HG03045 (cell line): Measurements from ENCODE around the gene ALDH1A3.
A peak's percentile ranks its signal among the peaks of the same experiment; 100 is the strongest.

Experiments used
- ATAC-seq: cut with Tn5 transposase; IDR thresholded peaks from one replicate; pipeline ENCODE4 v1.9.1; 2021; ENCODE audit warnings: mild to moderate bottlenecking, moderate library complexity; ENCODE audit not compliant: unreplicated experiment

ALDH1A3 gene

GRCh38 chr15:100923076-100923475, 43.4 kb downstream of the ALDH1A3 start:
- ATAC-seq = no peak

DNA sequence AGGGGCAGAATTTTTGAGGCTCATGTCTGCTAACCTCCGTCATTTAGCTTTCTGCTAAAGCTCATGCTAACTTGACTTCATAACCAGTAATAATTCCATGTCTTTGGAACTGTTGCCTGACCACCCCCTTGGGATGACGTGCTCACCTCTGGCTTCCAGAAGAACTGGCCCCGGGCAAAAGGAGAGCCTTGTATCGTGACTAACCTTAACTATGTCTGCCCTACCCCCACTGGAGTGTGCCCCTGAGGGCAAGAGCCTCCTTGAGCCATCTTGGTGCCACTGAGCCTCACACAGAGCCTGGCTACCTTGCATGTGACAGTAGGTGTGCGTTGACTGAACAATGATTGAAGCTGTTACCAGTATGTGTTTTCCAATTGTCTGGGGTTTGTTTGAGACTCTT, 44.3 kb downstream of the ALDH1A3 start:
- ATAC-seq = no peak

DNA sequence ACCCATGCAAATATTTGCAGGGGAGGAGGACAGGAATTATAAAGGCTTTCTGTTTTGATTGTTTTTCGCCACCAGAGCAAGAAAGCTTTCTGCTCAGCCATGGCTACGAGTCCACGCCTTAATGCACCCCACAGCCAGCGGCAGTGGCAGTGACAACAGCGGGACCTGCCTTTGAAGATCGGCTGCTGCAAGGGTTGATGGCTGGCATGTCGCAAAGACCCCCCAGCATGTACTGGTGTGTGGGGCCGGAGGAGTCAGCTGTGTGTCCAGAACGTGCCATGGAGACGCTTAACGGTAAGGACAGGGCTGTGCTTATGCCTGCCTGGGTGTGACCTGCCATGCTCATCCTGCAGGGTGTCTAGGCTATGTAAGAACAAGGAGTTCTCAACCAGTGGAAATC, 44.8 kb downstream of the ALDH1A3 start:
- ATAC-seq = no peak

GRCh38 chr15:100925480-100925879, 45.8 kb downstream of the ALDH1A3 start:
- no peak for ATAC-seq

DNA sequence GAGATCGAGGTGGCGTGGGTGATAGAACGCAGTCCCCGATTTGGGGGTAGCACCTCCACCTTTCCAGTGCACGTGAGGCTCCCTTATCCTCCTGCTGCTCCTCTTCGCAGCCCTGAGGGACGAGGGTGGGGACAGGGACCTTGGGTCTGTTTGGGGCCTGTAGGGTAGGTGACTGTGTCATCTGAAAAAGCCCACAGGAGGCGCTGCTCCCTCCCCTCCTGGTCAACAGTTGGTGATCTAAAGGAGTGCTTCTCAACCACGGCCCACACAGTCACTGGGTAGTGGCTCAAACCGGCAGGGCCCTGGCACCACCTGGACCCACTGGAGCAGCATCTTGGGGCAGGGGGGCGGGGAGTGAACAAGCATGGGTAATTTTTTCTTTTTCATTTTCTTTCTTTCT, 46.6 kb downstream of the ALDH1A3 start:
- ATAC-seq = no peak

GRCh38 chr15:100926971-100927756, 47.5 kb downstream of the ALDH1A3 start:
- no peak for ATAC-seq

DNA sequence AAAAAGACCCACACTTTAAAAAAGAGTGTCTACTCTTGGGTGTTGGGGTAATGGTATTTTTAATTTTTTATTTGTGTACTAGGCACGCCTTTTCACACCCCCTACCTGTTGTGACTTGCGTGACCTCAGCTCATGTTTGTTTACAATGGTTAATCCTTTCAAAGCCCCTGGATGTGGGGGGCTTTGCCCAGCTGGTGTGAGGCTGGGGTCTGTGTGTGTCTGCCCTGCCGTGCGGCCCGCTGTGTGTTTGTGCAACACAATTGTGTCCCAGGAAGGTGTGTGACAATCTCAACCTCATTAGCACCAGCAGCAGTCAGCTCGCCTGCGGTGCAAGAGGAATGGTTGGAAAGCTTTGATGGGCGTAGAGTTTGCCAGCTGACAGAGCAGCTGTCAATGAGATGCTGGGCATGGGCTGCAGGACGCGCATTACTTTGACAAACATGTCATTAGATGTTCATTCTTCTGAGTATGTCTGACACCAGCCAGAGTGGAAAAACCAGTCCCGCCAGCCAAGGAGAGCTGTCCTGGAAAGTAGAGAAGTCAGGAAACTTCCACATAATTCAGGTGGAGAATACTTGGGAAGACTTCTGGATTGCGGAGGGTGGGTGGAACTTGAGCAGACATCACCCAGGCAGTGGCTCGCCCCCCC, 49.1 kb downstream of the ALDH1A3 start:
- no peak for ATAC-seq

DNA sequence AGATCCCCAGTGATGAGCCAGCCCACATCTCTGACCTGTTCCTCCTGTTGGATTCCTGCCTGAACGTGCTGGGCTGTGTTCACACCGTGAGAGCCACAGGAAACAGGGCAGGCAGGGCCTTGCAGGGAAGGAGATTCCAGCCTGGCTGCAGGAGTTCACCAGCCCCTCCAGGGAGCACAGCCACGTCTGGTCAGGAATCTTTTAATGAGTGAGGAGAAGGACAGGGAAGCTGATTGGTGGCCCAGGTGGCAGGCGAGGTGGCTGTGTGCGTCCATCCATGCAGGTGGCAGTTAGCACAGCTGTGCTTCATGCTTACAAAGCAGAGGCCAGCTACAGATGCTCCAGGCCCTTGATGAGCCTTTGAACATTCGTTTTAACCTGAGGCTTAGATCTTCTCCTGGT, 50.0 kb downstream of the ALDH1A3 start:
- ATAC-seq = no peak

DNA sequence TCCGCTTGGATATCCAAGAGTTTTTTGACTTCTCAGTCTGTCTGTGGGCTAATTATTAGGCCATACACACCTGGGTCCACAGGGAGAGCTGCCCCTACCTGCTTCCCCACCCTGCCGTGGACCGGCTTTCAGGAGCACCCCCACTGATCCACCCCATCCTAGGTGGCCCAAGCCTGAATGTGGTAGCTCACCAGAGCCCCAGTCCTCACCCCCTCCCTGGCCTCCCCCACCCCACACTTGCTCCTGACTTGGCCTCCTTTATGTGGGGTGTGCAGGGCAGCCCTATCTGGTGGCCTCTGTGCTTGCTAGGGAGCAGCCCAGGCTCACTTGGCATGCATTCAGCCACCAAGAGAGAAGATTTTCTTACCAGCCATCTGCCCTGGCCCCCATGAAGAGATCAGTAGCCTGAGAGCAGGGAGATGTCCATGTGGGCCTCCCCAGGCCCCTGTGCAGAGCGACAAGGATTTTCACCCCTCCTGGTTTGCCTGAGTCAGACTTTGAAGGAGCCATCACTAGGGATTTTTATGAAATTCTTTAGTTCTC, 50.7 kb downstream of the ALDH1A3 start:
- no peak for ATAC-seq

DNA sequence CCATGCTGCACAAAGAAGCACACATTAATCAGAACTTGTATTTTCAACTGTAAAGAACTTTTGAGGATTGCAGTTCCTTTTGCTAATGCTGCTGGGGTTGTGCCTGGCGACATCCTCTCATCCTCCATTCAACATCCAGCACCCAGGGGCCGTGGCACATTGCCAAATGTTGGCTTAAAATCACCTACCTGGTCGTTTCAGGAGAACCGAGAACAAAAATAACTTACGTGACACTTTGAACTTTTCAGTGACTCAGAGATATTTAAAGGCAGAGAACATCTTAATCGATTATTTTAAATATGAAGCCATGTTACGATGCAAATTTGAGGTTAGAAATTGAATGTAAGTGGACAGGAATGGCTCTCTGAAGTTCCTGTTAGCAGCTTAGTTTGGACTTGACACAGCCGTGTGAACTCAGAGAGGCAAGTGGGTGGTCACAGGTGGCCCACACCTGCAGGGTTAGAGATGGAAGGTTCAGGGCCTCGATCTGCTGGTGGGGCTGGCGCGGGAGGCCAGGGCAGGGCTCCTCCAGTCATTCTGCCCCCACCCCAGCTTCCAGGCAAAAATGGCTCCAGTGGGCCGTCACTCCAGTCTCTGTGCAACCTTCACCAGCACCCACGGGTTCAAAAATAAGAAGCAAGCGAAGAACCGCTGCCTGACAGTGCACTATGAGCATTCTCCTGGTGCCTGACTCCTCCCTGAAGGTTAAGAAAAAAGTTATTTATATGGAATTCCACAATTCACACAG, 51.7 kb downstream of the ALDH1A3 start:
- peak; percentile 65 for ATAC-seq

DNA sequence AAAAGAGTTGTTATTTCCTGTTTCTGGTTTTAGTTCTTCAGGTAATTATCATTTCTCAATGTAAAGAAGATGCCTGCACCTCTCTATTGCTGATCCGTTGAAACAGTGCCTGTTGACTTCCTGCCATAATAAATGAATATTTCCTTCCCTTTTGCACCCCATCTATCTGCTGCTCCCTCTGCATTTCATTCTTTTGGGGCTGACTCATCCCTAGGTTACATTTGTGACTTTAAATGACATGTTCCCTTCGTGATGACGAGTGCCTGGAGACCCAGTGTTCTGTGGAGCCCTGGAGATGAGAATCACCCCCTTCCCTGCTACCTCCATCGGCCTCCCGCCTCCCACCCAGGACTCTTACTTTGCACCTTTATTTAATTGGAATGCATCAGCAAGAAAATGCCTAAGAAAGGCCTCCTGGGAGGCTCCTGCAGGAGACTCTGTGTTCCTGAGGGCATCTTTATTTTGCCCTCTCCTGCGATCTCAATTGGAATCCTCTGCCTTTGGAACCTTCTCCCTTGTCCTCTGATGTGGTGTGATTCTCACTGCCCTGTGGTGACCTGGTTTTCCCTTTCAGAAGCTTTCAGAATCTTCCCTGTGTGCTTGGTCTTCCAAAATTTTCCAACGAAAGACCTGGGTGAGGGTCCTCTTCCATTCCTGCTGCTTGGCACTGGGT, 53.2 kb downstream of the ALDH1A3 start:
- no peak for ATAC-seq

DNA sequence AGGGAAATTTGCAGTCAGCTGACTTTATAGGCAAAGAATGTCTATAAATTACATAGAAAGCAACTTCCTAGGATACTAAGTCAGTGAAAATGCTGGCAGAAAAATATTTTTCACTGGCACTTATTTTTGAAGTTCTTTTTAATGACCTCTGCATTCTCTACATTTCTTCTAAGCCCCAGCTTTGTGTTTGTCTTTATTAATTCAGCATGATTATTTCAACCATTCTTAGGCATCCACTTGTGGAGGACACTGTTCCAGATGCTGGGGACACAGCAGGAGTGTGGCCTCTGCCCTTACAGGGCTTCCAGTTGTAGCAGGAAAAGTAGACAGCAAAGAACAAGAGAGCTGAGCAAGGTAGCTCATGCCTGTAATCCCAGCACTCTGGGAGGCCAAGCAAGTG, 54.5 kb downstream of the ALDH1A3 start:
- ATAC-seq = no peak

DNA sequence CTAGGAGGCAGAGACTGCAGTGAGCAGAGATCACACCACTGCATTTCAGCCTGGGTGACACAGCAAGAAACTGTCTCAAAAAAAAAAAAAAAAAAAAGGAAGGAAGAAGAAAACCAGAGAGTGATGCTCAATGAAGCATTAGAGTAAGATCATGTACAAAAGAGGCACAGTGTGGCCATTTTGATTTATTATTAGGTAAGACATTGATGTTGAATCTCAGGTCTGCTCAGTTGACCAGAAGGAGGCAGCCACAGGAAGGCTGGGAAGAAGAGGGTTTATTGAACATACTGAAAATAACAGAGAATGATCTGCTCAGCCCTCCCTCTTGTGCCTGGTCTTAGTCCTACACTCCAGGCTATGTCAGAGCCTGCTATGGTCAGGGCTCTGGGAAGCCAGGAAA, 55.1 kb downstream of the ALDH1A3 start:
- no peak for ATAC-seq

GRCh38 chr15:100937171-100937570, 57.5 kb downstream of the ALDH1A3 start:
- no peak for ATAC-seq

- no peak for ATAC-seq
Observed at GRCh38 chr15:100939791-100940190, 60.2 kb downstream of the ALDH1A3 start.

GRCh38 chr15:100940767-100941379, 61.2 kb downstream of the ALDH1A3 start:
- ATAC-seq = peak; percentile 75

DNA sequence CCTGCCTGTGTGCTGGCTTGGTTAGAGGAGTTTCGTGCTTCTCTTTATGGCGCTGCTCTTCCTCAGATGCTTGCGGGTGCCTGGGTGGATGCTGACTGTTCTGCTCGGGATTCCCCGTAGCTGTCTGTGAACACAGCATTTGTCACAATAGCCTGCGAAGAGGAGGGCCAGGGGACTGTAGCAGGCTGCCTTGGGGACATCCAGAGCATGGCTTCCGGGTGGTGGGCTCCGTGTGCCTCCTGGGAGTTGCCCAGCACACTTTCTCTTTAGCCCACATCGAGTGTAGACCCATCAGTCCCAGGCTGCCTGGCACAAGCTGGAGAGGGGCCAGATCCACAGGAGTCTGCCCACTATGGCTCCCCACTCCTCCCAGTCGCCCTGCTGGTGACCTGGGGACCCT, 61.9 kb downstream of the ALDH1A3 start:
- peak; percentile 71 for ATAC-seq

DNA sequence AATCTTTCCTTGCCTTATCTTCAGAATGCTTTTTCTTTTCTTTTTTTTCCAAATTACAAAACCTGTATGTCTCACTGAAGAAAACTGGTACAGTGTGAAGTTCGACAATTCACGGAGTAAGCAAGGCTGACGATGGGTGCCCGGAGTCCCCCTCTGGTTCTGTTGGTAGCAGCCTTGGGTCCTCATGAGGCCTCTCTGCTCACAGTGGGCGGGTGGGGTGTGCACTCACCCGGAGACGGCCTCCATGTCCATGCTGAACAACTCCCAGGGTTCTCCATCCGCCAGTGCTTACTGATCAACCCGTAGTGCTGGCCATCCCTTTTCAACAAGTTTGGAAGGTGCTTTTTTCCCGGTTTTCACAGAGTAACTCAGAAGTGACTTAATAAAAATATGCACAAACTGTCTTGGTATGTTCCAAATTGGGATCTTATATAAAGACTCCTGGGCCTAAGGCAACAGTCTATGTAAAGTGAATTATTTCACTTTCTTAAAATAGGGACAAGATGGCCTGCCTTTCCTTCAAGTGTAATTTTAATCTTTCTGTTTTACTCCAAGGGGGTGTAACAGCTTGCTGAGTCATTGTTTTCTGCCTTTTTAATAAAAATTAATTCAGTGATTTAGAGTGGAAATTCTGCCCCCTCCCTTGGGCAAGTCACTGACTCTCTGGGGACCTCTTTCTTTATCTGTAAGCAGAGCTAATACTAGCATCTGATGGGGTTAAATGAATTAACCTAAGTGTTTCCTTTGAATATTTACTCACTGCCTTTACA, 63.2 kb downstream of the ALDH1A3 start:
- ATAC-seq = no peak

DNA sequence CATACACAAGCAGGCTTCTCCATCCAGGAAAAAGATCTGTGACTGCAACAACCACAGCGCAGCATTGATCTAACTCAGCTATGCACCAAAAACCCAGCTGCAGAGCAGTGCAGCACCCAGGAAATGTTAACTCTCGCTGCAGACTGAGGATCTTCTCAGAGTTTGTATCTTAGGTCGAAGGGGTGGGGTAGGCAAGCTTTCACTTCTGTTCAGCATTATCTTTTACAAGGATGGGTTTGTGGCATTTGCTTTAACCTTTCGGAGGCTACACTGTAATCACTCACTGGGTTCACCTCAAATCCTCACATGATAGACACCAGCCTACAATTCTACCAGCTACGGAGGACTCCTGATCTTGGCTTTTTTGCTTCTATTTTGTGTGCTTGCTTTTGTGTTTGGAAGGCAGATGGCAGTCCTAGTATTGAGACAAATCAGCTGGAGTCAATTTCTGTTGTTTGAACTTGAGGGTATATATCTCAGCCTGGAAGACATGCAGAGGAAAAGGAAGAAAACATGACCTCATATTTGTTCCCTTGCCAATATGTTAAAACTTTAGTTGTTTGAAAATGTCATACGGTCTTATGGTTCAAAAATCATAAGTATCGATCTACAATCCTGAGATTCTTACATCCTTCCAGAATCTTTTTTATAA, 64.7 kb downstream of the ALDH1A3 start:
- ATAC-seq = no peak
